Activated T-cell treated with anti-CD3 and anti-CD28 coated beads, Interleukin-2, amount 50 U/mL, for 24 hours (primary cell): ENCODE data around the gene HNMT.

Experiments used
- DNase-seq: peaks from one replicate; pipeline ENCODE4 v3.0.0-alpha.2; 2020
- H3K27ac Mint-ChIP-seq: 2 replicates; pipeline ENCODE4 v1.8.0; 2020; ENCODE audit warnings: mild to moderate bottlenecking, mixed read lengths
- H3K27me3 Mint-ChIP-seq: 2 replicates; pipeline ENCODE4 v1.8.0; 2020; ENCODE audit warnings: mixed read lengths
- H3K36me3 Mint-ChIP-seq: 2 replicates; pipeline ENCODE4 v1.8.0; 2020; ENCODE audit warnings: low read depth, mixed read lengths
- H3K4me1 Mint-ChIP-seq: 2 replicates; pipeline ENCODE4 v1.8.0; 2020; ENCODE audit warnings: low read depth, mixed read lengths
- H3K4me3 Mint-ChIP-seq: 2 replicates; pipeline ENCODE4 v1.8.0; 2020; ENCODE audit warnings: mild to moderate bottlenecking, moderate library complexity, mixed read lengths
- H3K9me3 Mint-ChIP-seq: 2 replicates; pipeline ENCODE4 v1.8.0; 2020; ENCODE audit warnings: mixed read lengths

HNMT gene

GRCh38 chr2:138059487-138060300 is 95.4 kb downstream of the HNMT start:
- no peaks in the 10 kb centered on the region for H3K36me3 Mint-ChIP-seq
- no peaks in the 10 kb centered on the region for H3K9me3 Mint-ChIP-seq
- H3K4me3 Mint-ChIP-seq, result no peak overlapping the region
- no peaks in the 10 kb centered on the region for H3K4me1 Mint-ChIP-seq
- H3K27me3 Mint-ChIP-seq, result no peaks in the 10 kb centered on the region
- H3K27ac Mint-ChIP-seq, result no peak overlapping the region
- DNase-seq, result no peak

GRCh38 chr2:138060301-138060635 is 96.0 kb downstream of the HNMT start:
- Mint-ChIP-seq H3K9me3 (no peaks in the 10 kb centered on the region), H3K4me3 (no peak overlapping the region), H3K27ac (no peak overlapping the region), H3K27me3 (no peaks in the 10 kb centered on the region), H3K36me3 (no peaks in the 10 kb centered on the region), H3K4me1 (no peaks in the 10 kb centered on the region)
- DNase-seq, result no peak

- DNase-seq, result no peak
- no peaks in the 10 kb centered on the region for H3K9me3 Mint-ChIP-seq
- H3K27ac Mint-ChIP-seq, result no peak overlapping the region
- no peaks in the 10 kb centered on the region for H3K4me1 Mint-ChIP-seq
- H3K4me3 Mint-ChIP-seq, result no peak overlapping the region
- no peaks in the 10 kb centered on the region for H3K27me3 Mint-ChIP-seq
- no peaks in the 10 kb centered on the region for H3K36me3 Mint-ChIP-seq
Observed at GRCh38 chr2:138061961-138062360, 97.7 kb downstream of the HNMT start.

GRCh38 chr2:138063181-138063580 is 98.9 kb downstream of the HNMT start:
- no peaks in the 10 kb centered on the region for H3K4me1 Mint-ChIP-seq
- no peaks in the 10 kb centered on the region for H3K36me3 Mint-ChIP-seq
- H3K27ac Mint-ChIP-seq, result no peak overlapping the region
- peaks cover under 1% of the 10 kb centered on the region for H3K9me3 Mint-ChIP-seq
- DNase-seq, result no peak
- H3K4me3 Mint-ChIP-seq, result no peak overlapping the region
- H3K27me3 Mint-ChIP-seq, result no peaks in the 10 kb centered on the region
